Heart right ventricle (tissue), 16 donors: ENCODE measurements around the gene HADHA. TPM values are rescaled to one million over a fixed set of nuclear protein-coding genes. Genes with fewer than 3 reads are reported as not detected.

Experiments used
- ATAC-seq, 8 donors: fragments of 200-7000 bp; cut with Tn5 transposase; one replicate each; pipeline ENCODE4 v1.9.1; 2020; ENCODE audit warnings: mild to moderate bottlenecking in 8 of 8, moderate library complexity in 8 of 8, moderate number of reproducible peaks in 1 of 8
- DNase-seq, 2 donors: peaks; one replicate each; pipeline ENCODE4 v3.0.0-alpha.2; 2020
- H3K27ac ChIP-seq, 10 donors: fragments of 200-600 bp; sonication (generic) in 2 of 10; one replicate each; pipeline versions ENCODE4 v1.5.0 to v1.8.0; 2020 to 2022; ENCODE audit warnings: mild to moderate bottlenecking in 3 of 10
- H3K27me3 ChIP-seq, 7 donors: fragments of 200-600 bp; one replicate each; pipeline ENCODE4 v1.8.0; 2021 to 2022; ENCODE audit warnings: mild to moderate bottlenecking in 2 of 7
- H3K36me3 ChIP-seq, 9 donors: fragments of 200-600 bp; sonication (generic) in 1 of 9; one replicate each; pipeline versions ENCODE4 v1.5.0 to v1.8.0; 2020 to 2022; ENCODE audit warnings: mild to moderate bottlenecking in 2 of 9
- H3K4me1 ChIP-seq, 9 donors: fragments of 200-600 bp; sonication (generic) in 1 of 9; one replicate each; pipeline versions ENCODE4 v1.5.0 to v1.8.0; 2020 to 2022; ENCODE audit warnings: mild to moderate bottlenecking in 4 of 9
- H3K4me3 ChIP-seq, 10 donors: fragments of 200-600 bp; sonication (generic) in 2 of 10; one replicate each; pipeline versions ENCODE4 v1.5.0 to v1.8.0; 2020 to 2022; ENCODE audit warnings: mild to moderate bottlenecking in 7 of 10, moderate library complexity in 2 of 10
- H3K9me3 ChIP-seq, 11 donors: fragments of 200-600 bp in 10 of 11; sonication (generic) in 2 of 11; one replicate each; pipeline versions ENCODE4 v1.5.0 to v1.8.0; 2013 to 2022; ENCODE audit warnings: mild to moderate bottlenecking in 2 of 11, control low read depth in 1 of 11, moderate library complexity in 1 of 11
- WGBS, 2 donors: extraction: QIAGEN DNeasy Blood & Tissue Kit; methylation state at CpG; one replicate each; pipeline ENCODE4 v1.1.7; 2013; ENCODE audit warnings: inconsistent platforms in 1 of 2; 5-methylcytosine and 5-hydroxymethylcytosine counted together
- intact Hi-C, 10 donors: fragments of 100-400 bp; cut with DNase I; formaldehyde crosslinking; loops; one replicate each; pipeline versions ENCODE4 v1.11.1 to v1.14.2; 2022
- polyA plus RNA-seq, 2 donors: library from polyadenylated mRNA; stranded (reverse); fragments of 200-250 nt; gene quantifications; one replicate each; pipeline ENCODE4 v1.2.3, GENCODE V29; 2013
- total RNA-seq, 10 donors: library from RNA; stranded (reverse); fragmentation: NEBNext Ultra II Directional in 3 of 10; extraction: Animal tissue kit (Norgen Biotek cat#: 25700) in 3 of 10; gene quantifications; one replicate each; pipeline versions ENCODE4 v1.2.1 to v1.2.4, GENCODE V29; 2021 to 2023
- TF ChIP-seq, protein P1 (sequence below), 9 donors: fragments of 200-600 bp; sonication (generic) in 2 of 9; IDR thresholded peaks; one replicate each; pipeline versions ENCODE4 v1.5.0 to v1.8.0; 2021 to 2022; ENCODE audit warnings: antibody characterized with exemption in 9 of 9, mild to moderate bottlenecking in 5 of 9, moderate library complexity in 1 of 9
- donor health status: Arrhythmogenic right ventricular cardiomyopathy.
- donor health status: ischemic (EF 13 %, LVEDD 7.1; RV severe dilation, severe dysfunction).
- donor health status: healthy with polysubstance abuse.
- donor health status: DM: no; HTN: yes; CAD: no.
- donor health status: DM: no; HTN: no; CAD: no.
- donor health status: ischemic (EF 25% LVEDD 6.9; RV normal size, moderate dysfunction).
- donor health status: ischemic (EF 25% LVEDD 5.7; RV mildly dilated, moderate dysfunction).
- donor health status: healthy.
- donor health status: DM: yes; HTN: yes; CAD: no.
- donor health status: Ischemic cardiomyopathy.
- donor health status: ischemic (EF 35%, LVEDD 5.7; RV mildly dilated, moderate dysfunction).
- donor health status: nonischemic (EF 11% LVEDD 7.7; RV severe dilation, severe dysfunction).
- donor health status: DM: yes; HTN: yes; CAD: no.
- donor health status: PGD.
- donor health status: ischemic (EF 29% LVEDD 5.4; RV normal size, mild dysfunction).
- donor health status: nonischemic (EF 23%, LVEDD 6.1; RV moderate dilation, normal function).

The HADHA gene
- total and polyA plus RNA-seq, 12 donors, result 143 to 686 (median 377) TPM

DNA sequence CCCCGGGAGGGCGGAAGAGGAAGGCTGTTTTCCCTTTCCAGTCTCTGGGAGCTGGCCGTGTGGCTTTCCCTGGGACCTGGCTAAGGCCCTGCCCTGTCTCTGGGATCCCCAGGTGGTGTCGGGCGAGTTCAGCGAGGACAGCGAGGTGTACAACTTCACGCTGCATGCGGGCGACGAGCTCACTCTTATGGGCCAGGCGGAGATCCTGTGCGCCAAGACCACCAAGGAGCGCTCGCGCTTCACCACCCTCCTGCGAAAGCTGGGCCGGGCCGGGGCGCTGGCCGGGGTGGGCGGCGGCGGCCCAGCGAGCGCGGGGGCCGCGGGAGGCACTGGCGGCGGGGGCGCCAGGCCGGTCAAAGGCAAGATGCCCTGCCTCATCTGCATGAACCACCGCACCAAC, 60.3 kb downstream of the HADHA start:
- 40 to 52% methylated on average over 33 to 34 of the region's 34 CpGs for WGBS, 2 donors
- H3K36me3 ChIP-seq, result no peaks in the 10 kb centered on the region
- no peak for DNase-seq
- H3K4me1 ChIP-seq, result peaks cover 5 to 26% (median 13%) of the 10 kb centered on the region in 9 donors
- H3K4me3 ChIP-seq, result peak overlapping the region in 9 of 10 donors; percentile 37 to 74 (median 61)
- intact Hi-C loops, result no loop called here
- H3K27me3 ChIP-seq, result peaks cover 0 to 22% (median 0%) of the 10 kb centered on the region in 7 donors
- no peaks in the 10 kb centered on the region for H3K9me3 ChIP-seq
- TF ChIP-seq, protein P1, sequence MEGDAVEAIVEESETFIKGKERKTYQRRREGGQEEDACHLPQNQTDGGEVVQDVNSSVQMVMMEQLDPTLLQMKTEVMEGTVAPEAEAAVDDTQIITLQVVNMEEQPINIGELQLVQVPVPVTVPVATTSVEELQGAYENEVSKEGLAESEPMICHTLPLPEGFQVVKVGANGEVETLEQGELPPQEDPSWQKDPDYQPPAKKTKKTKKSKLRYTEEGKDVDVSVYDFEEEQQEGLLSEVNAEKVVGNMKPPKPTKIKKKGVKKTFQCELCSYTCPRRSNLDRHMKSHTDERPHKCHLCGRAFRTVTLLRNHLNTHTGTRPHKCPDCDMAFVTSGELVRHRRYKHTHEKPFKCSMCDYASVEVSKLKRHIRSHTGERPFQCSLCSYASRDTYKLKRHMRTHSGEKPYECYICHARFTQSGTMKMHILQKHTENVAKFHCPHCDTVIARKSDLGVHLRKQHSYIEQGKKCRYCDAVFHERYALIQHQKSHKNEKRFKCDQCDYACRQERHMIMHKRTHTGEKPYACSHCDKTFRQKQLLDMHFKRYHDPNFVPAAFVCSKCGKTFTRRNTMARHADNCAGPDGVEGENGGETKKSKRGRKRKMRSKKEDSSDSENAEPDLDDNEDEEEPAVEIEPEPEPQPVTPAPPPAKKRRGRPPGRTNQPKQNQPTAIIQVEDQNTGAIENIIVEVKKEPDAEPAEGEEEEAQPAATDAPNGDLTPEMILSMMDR (IDR thresholded peaks at IDR 0.05), result no peak
- peak overlapping the region in 1 of 10 donors; percentile 52 for H3K27ac ChIP-seq
- ATAC-seq, result peak in 1 of 8 donors; percentile 1

DNA sequence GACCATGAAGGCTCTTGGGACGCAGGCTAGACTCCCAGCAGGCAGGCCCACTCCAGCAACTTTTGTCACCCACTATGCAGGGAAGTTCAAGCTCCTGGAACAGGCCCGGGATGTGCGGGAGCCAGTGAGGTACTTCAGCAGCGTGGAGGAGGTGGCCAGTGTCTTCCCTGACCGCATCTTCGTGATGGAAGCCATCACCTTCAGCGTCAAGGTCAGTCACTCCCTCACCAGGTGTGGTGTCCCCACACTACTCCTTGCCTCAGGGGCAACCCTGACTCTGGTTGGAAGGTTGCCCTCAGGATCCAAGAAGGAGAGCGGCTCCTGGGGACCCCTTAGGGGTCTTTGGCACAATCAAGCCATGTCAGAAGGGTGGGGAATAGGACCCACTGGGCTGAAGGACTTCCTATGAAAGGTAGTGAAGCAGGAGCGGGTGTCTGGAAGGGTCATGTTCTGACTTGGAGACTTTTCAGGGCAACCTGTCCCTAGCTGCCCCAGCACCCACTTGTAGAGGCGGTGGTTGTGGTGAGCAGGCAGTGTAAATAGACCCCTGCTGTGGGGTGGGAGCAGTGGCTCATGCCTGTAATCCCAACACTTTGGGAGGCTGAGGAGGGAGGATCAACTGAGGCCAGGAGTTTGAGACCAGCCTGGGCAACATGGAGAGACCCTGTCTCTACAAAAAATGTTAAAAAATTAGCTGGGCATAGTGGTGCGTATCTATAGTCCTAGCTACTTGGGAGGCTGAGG, 61.4 kb downstream of the HADHA start:
- Histone ChIP-seq H3K4me3 (no peak overlapping the region), H3K27me3 (peaks cover 0 to 22% (median 0%) of the 10 kb centered on the region in 7 donors), H3K36me3 (no peaks in the 10 kb centered on the region), H3K4me1 (peaks cover 6 to 34% (median 18%) of the 10 kb centered on the region in 9 donors), H3K9me3 (no peaks in the 10 kb centered on the region), H3K27ac (no peak overlapping the region)
- intact Hi-C loops, result no loop called here
- DNase-seq, result no peak
- TF ChIP-seq, protein P1 (IDR thresholded peaks at IDR 0.05), result no peak
- ATAC-seq, result no peak
- WGBS, 2 donors, result 96 to 97% methylated on average over 11 of the region's 11 CpGs

DNA sequence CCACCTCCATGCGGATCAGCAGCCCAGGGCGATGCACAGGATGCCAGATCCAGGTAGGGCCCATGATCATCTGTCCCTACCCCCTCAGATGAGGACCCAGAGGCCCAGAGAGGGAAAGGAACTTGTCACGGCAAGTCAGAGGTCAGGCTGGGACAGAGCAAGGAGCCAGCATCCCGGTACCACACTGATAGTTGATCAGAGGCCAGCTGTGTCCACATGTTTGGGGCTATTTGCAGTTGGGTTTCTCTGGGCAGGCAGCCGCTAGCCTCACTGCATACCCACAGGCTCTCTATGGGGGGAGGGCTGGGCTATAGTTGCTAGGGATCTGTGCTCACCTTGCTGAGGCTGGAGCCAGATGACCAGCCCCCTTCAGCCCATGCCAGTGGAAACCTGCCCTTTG, 62.0 kb downstream of the HADHA start:
- ATAC-seq, result no peak
- TF ChIP-seq, protein P1 (IDR thresholded peaks at IDR 0.05), result no peak
- WGBS, 2 donors, result 80 to 85% methylated on average over 5 of the region's 5 CpGs
- H3K4me1 ChIP-seq, result peaks cover 6 to 34% (median 18%) of the 10 kb centered on the region in 9 donors
- peaks cover 0 to 22% (median 0%) of the 10 kb centered on the region in 7 donors for H3K27me3 ChIP-seq
- no peak overlapping the region for H3K4me3 ChIP-seq
- no peaks in the 10 kb centered on the region for H3K36me3 ChIP-seq
- intact Hi-C loops, result no loop called here
- DNase-seq, result no peak
- no peaks in the 10 kb centered on the region for H3K9me3 ChIP-seq
- no peak overlapping the region for H3K27ac ChIP-seq

DNA sequence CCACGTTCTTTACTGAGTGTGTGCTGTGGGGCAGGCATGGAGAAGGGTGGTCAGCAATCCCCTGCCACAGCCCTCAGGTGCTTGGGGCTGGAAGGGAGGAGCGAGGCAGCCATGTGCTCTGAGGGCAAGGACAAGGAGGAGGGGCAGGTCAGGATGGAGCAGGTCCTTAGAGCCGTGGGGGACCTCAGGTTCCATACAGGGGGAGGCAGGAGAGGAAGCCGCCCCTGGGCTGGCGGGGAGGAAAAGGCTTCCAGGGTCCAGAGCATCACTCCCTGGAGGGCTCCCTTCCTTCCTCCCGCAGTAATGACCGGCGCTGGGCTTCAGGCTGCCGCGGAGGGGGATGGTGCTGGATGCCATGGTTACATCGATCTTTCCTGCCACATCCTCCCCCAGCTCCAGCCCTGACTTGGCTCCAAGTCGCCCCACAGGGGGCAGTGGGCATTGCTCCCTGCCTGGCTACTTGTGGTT, 65.0 kb downstream of the HADHA start:
- no peaks in the 10 kb centered on the region for H3K36me3 ChIP-seq
- H3K4me3 ChIP-seq, result peak overlapping the region in 9 of 10 donors; percentile 42 to 72 (median 60)
- H3K4me1 ChIP-seq, result peaks cover 6 to 25% (median 11%) of the 10 kb centered on the region in 9 donors
- WGBS, 2 donors, result 18 to 23% methylated on average over 12 of the region's 12 CpGs
- peaks cover 0 to 28% (median 13%) of the 10 kb centered on the region in 7 donors for H3K27me3 ChIP-seq
- peak in 5 of 8 donors; percentile 18 to 74 (median 29) for ATAC-seq
- intact Hi-C loops, result no loop called here
- DNase-seq, result no peak
- TF ChIP-seq, protein P1 (IDR thresholded peaks at IDR 0.05), result no peak
- no peaks in the 10 kb centered on the region for H3K9me3 ChIP-seq
- H3K27ac ChIP-seq, result peak overlapping the region in 3 of 10 donors; percentile 41 to 55 (median 52)
